HEK293 (cell line): Measurements from ENCODE around the gene BIK.
A peak's percentile ranks its signal among the peaks of the same experiment; 100 is the strongest.

Experiments
- CTCF ChIA-PET: fragments of 350-600 bp; formaldehyde crosslinking; extraction: SDS; loops from one replicate; lab custom pipeline; 2021; ENCODE audit warnings: antibody characterized with exemption; lab: Yijun Ruan, JAX
- POLR2A ChIA-PET: fragments of 300-600 bp; formaldehyde crosslinking; extraction: SDS; loops from one replicate; lab custom pipeline; 2020; ENCODE audit warnings: antibody characterized with exemption, inconsistent platforms; lab: Yijun Ruan, JAX
- H3K27ac ChIP-seq: fragments of 200-500 bp; sonication (Bioruptor generic); 2 replicates; pipeline ENCODE4 v1.5.1; 2014; ENCODE audit warnings: low read depth, low read length, control low read depth, inconsistent platforms; ENCODE audit errors: extremely low read depth
- H3K36me3 ChIP-seq, 2 experiments: fragments of 200-500 bp in 1 of 2; sonication (Bioruptor generic) in 1 of 2; 1 replicate in 1 of 2; 2 replicates in 1 of 2; pipeline ENCODE4 v1.5.1; 2014 to 2017; ENCODE audit warnings: inconsistent platforms in 2 of 2, low read length in 2 of 2; ENCODE audit not compliant: control insufficient read depth in 2 of 2, insufficient read depth in 1 of 2
- H3K4me1 ChIP-seq: fragments of 200-500 bp; sonication (Bioruptor generic); 2 replicates; pipeline ENCODE4 v1.5.1; 2014; ENCODE audit warnings: mild to moderate bottlenecking, low read length, inconsistent platforms; ENCODE audit not compliant: control insufficient read depth, insufficient read depth
- H3K4me3 ChIP-seq: 2 replicates; pipeline ENCODE4 v1.5.1; 2011; ENCODE audit warnings: low read depth, mild to moderate bottlenecking, control low read depth, low read length, moderate library complexity
- H3K9me3 ChIP-seq: fragments of 200-500 bp; sonication (Bioruptor generic); 2 replicates; pipeline ENCODE4 v1.5.1; 2014; ENCODE audit warnings: low read depth, low read length, inconsistent platforms; ENCODE audit not compliant: control insufficient read depth, insufficient read depth
- ELK4 ChIP-seq: IDR thresholded peaks from 2 replicates; pipeline ENCODE4 v1.6.1; 2011; ENCODE audit warnings: mild to moderate bottlenecking, low read depth, low read length, borderline replicate concordance
- INSM2 ChIP-seq: fragments of 450-650 bp; formaldehyde crosslinking; IDR thresholded peaks from 2 replicates; pipeline ENCODE4 v1.5.1; 2016; ENCODE audit warnings: missing biosample characterization, missing genetic modification characterization
- ZBTB20 ChIP-seq: fragments of 450-650 bp; formaldehyde crosslinking; IDR thresholded peaks from 2 replicates; pipeline ENCODE4 v1.5.1; 2016; ENCODE audit warnings: missing biosample characterization, missing genetic modification characterization
- ZIC2 ChIP-seq: fragments of 450-650 bp; formaldehyde crosslinking; IDR thresholded peaks from 2 replicates; pipeline ENCODE4 v1.5.1; 2016; ENCODE audit warnings: missing biosample characterization, missing genetic modification characterization
- ZNF138 ChIP-seq: fragments of 450-650 bp; formaldehyde crosslinking; IDR thresholded peaks from 2 replicates; pipeline ENCODE4 v1.5.1; 2016; ENCODE audit warnings: missing biosample characterization, missing genetic modification characterization, borderline replicate concordance
- ZNF157 ChIP-seq: fragments of 450-650 bp; formaldehyde crosslinking; IDR thresholded peaks from 2 replicates; pipeline ENCODE4 v1.5.1; 2016; ENCODE audit warnings: missing biosample characterization, missing genetic modification characterization
- ZNF184 ChIP-seq: fragments of 450-650 bp; IDR thresholded peaks from 2 replicates; pipeline ENCODE4 v1.5.1; 2018; ENCODE audit warnings: missing biosample characterization, mild to moderate bottlenecking, missing genetic modification characterization
- ZNF19 ChIP-seq: fragments of 450-650 bp; formaldehyde crosslinking; IDR thresholded peaks from 2 replicates; pipeline ENCODE4; 2016; ENCODE audit warnings: missing biosample characterization, missing genetic modification characterization, low read depth
- ZNF211 ChIP-seq: fragments of 450-650 bp; formaldehyde crosslinking; IDR thresholded peaks from 2 replicates; pipeline ENCODE4 v1.5.1; 2016; ENCODE audit warnings: low read depth, missing biosample characterization, missing genetic modification characterization
- ZNF239 ChIP-seq: fragments of 450-650 bp; formaldehyde crosslinking; IDR thresholded peaks from 2 replicates; pipeline ENCODE4 v1.5.1; 2016; ENCODE audit warnings: missing biosample characterization, missing genetic modification characterization
- ZNF24 ChIP-seq: fragments of 450-650 bp; formaldehyde crosslinking; IDR thresholded peaks from 2 replicates; pipeline ENCODE4 v1.5.1; 2016; ENCODE audit warnings: missing biosample characterization, missing genetic modification characterization
- ZNF248 ChIP-seq: fragments of 450-650 bp; formaldehyde crosslinking; IDR thresholded peaks from 2 replicates; pipeline ENCODE4 v1.5.1; 2017; ENCODE audit warnings: missing biosample characterization, missing genetic modification characterization
- ZNF280D ChIP-seq: fragments of 450-650 bp; formaldehyde crosslinking; IDR thresholded peaks from 2 replicates; pipeline ENCODE4 v1.5.1; 2016; ENCODE audit warnings: missing biosample characterization, missing genetic modification characterization
- ZNF292 ChIP-seq: fragments of 450-650 bp; formaldehyde crosslinking; IDR thresholded peaks from 2 replicates; pipeline ENCODE4 v1.5.1; 2016; ENCODE audit warnings: low read depth, missing biosample characterization, missing genetic modification characterization, borderline replicate concordance
- ZNF335 ChIP-seq: fragments of 450-650 bp; formaldehyde crosslinking; conservative IDR thresholded peaks from 2 replicates; pipeline ENCODE4 v1.5.1; 2016; ENCODE audit warnings: missing biosample characterization, missing genetic modification characterization
- ZNF341 ChIP-seq: fragments of 450-650 bp; formaldehyde crosslinking; IDR thresholded peaks from 2 replicates; pipeline ENCODE4; 2016; ENCODE audit warnings: low read depth, missing biosample characterization, missing genetic modification characterization
- ZNF366 ChIP-seq: fragments of 450-650 bp; formaldehyde crosslinking; conservative IDR thresholded peaks from 2 replicates; pipeline ENCODE4 v1.5.1; 2016; ENCODE audit warnings: missing biosample characterization, missing genetic modification characterization
- ZNF513 ChIP-seq: fragments of 450-650 bp; IDR thresholded peaks from 2 replicates; pipeline ENCODE4 v1.5.1; 2018; ENCODE audit warnings: missing biosample characterization, missing genetic modification characterization
- ZNF518A ChIP-seq: fragments of 450-650 bp; formaldehyde crosslinking; conservative IDR thresholded peaks from 2 replicates; pipeline ENCODE4 v1.5.1; 2016; ENCODE audit warnings: low read depth, missing biosample characterization, missing genetic modification characterization
- ZNF701 ChIP-seq: fragments of 450-650 bp; formaldehyde crosslinking; IDR thresholded peaks from 2 replicates; pipeline ENCODE4 v1.5.1; 2016; ENCODE audit warnings: missing biosample characterization, missing genetic modification characterization
- ZNF776 ChIP-seq: fragments of 450-650 bp; formaldehyde crosslinking; IDR thresholded peaks from 2 replicates; pipeline ENCODE4 v1.5.0; 2017; ENCODE audit warnings: missing biosample characterization, missing genetic modification characterization, borderline replicate concordance

The BIK gene

GRCh38 chr22:43174941-43175531 lies 64.5 kb downstream of the BIK start:
- H3K36me3 ChIP-seq: peaks cover 35 to 90% of the 10 kb centered on the region in 2 experiments; a peak in 2 of 3 replicates
- H3K4me3 ChIP-seq: no peak overlapping the region
- H3K4me1 ChIP-seq: no peaks in the 10 kb centered on the region
- H3K27ac ChIP-seq: no peak overlapping the region
- no peaks in the 10 kb centered on the region for H3K9me3 ChIP-seq
- ChIA-PET POLR2A (no interaction called here), CTCF (no interaction called here)
- TF ChIP-seq ZNF776: no peak
- TF ChIP-seq ZNF341 (tag by site-specific recombination): peak; percentile 38; the same call in 1 of the 2 replicates
- TF ChIP-seq ZNF184 (tag by site-specific recombination): no peak
- TF ChIP-seq ZNF366 (tag by site-specific recombination): no peak
- TF ChIP-seq ZIC2 (tag by site-specific recombination): peak; percentile 84
- no peak for TF ChIP-seq ZNF24 (tag by site-specific recombination)

GRCh38 chr22:43176090-43176489 lies 65.5 kb downstream of the BIK start:
- ChIA-PET POLR2A (no interaction called here), CTCF (no interaction called here)
- TF ChIP-seq ZNF513 (tag by site-specific recombination): no peak
- no peak for TF ChIP-seq ZNF701 (tag by site-specific recombination)
- TF ChIP-seq ZNF239 (tag by site-specific recombination): no peak
- no peak for TF ChIP-seq ZNF19 (tag by site-specific recombination)
- no peak for TF ChIP-seq ZBTB20 (tag by site-specific recombination)
- TF ChIP-seq ZNF335 (tag by site-specific recombination): no peak
- no peak for TF ChIP-seq ZNF157 (tag by site-specific recombination)
- no peak for TF ChIP-seq ZNF280D (tag by site-specific recombination)
- no peak for TF ChIP-seq INSM2 (tag by site-specific recombination)
- TF ChIP-seq ZNF518A (tag by site-specific recombination): no peak
- no peak for TF ChIP-seq ZNF292 (tag by site-specific recombination)
- TF ChIP-seq ELK4: no peak
- TF ChIP-seq ZNF138: no peak
- no peak for TF ChIP-seq ZNF211 (tag by site-specific recombination)
- no peak for TF ChIP-seq ZNF248 (tag by site-specific recombination)
- Histone ChIP-seq H3K36me3 (peaks cover 29 to 90% of the 10 kb centered on the region in 2 experiments; a peak in 2 of 3 replicates), H3K4me1 (no peaks in the 10 kb centered on the region), H3K9me3 (no peaks in the 10 kb centered on the region), H3K27ac (no peak overlapping the region), H3K4me3 (no peak overlapping the region)
